A549 (cell line): Measurements from ENCODE around the gene IQGAP2. TPM values are rescaled to one million over a fixed set of nuclear protein-coding genes. Genes with fewer than 3 reads are reported as not detected.
"Not testable (repeated sequence)": the region's sequence is repeated elsewhere in the genome, so short reads cannot be mapped to it uniquely, and the experiment has no call there.

Source experiments
- ATAC-seq, 2 experiments: fragments of 200-7000 bp in 1 of 2; fragments of >200 bp in 1 of 2; cut with Nextera tagmentation in 1 of 2; cut with Tn5 transposase in 1 of 2; 3 replicates each; pipeline versions ENCODE4 v1.8.0 to v1.9.1; 2018 to 2020; ENCODE audit warnings: mild to moderate bottlenecking in 1 of 2, moderate library complexity in 1 of 2
- CTCF ChIA-PET: fragments of 300-600 bp; sonication (Branson Sonifier 250); formaldehyde crosslinking; extraction: SDS; loops from one replicate; lab custom pipeline; 2021; ENCODE audit warnings: antibody characterized with exemption, inconsistent platforms; lab: Yijun Ruan, JAX
- POLR2A ChIA-PET: fragments of 350-600 bp; formaldehyde crosslinking; extraction: SDS; loops from one replicate; lab custom pipeline; 2021; ENCODE audit warnings: antibody characterized with exemption, inconsistent platforms; lab: Yijun Ruan, JAX
- DNase-seq, 2 experiments: peaks; one replicate each; pipeline versions ENCODE4 v3.0.0 to v3.0.0-alpha.2; 2011 to 2016; ENCODE audit warnings: low read depth in 1 of 2, low spot score in 1 of 2
- FAIRE-seq: peaks from 2 replicates; lab custom pipeline; 2011; peaks lifted over from hg19 to GRCh38; lab: Jason Lieb, UNC
- H3K27ac ChIP-seq, 2 experiments: fragments of >200 bp; sonication (Bioruptor Twin); formaldehyde crosslinking; 3 replicates each; pipeline ENCODE4 v1.5.1; 2016 to 2017
- H3K4me1 ChIP-seq: fragments of >200 bp; sonication (Bioruptor Twin); formaldehyde crosslinking; 3 replicates; pipeline ENCODE4 v1.6.1; 2016
- H3K4me2 ChIP-seq: fragments of >200 bp; sonication (Bioruptor Twin); formaldehyde crosslinking; 3 replicates; pipeline ENCODE4 v1.6.1; 2016
- H3K4me3 ChIP-seq: fragments of >200 bp; sonication (Bioruptor Twin); formaldehyde crosslinking; 3 replicates; pipeline ENCODE4 v1.5.1; 2016
- H3K9me3 ChIP-seq: fragments of >200 bp; sonication (Bioruptor Twin); formaldehyde crosslinking; 3 replicates; pipeline ENCODE4 v1.6.1; 2016
- BHLHE40 ChIP-seq: IDR thresholded peaks from 2 replicates; pipeline ENCODE4 v1.6.1; 2012; ENCODE audit warnings: low read depth, low read length, inconsistent platforms
- CBX2 ChIP-seq: fragments of 200-600 bp; sonication (generic); IDR thresholded peaks from 2 replicates; pipeline ENCODE4 v1.6.1; 2016; ENCODE audit warnings: low read depth, mild to moderate bottlenecking, borderline replicate concordance
- CEBPB ChIP-seq, 2 experiments: fragments of >200 bp in 1 of 2; sonication (Bioruptor Twin) in 1 of 2; formaldehyde crosslinking in 1 of 2; IDR thresholded peaks; 2 replicates each; pipeline ENCODE4 v1.6.1; 2012 to 2016
- CHD4 ChIP-seq: fragments of 200-600 bp; sonication (generic); IDR thresholded peaks from 2 replicates; pipeline ENCODE4 v1.6.1; 2016; ENCODE audit warnings: antibody characterized with exemption, mild to moderate bottlenecking, borderline replicate concordance
- EHMT2 ChIP-seq: fragments of 200-600 bp; sonication (generic); IDR thresholded peaks from 2 replicates; pipeline ENCODE4 v1.6.1; 2016; ENCODE audit warnings: antibody characterized with exemption, low read depth, mild to moderate bottlenecking, moderate library complexity
- FOSB ChIP-seq: fragments of 250-450 bp; sonication (Bioruptor Pico); IDR thresholded peaks from 2 replicates; pipeline ENCODE4 v1.5.0; 2020; ENCODE audit warnings: mild to moderate bottlenecking, moderate library complexity
- FOSL2 ChIP-seq, 2 experiments: fragments of 450-650 bp in 1 of 2; fragments of >200 bp in 1 of 2; sonication (Bioruptor Twin) in 1 of 2; formaldehyde crosslinking; IDR thresholded peaks; 2 replicates each; pipeline versions ENCODE4 v1.5.0 to v1.6.1; 2016 to 2020; ENCODE audit warnings: mild to moderate bottlenecking in 1 of 2, moderate library complexity in 1 of 2
- GATA3 ChIP-seq: IDR thresholded peaks from 2 replicates; pipeline ENCODE4 v1.6.1; 2012; ENCODE audit warnings: borderline replicate concordance
- JUNB ChIP-seq: fragments of >200 bp; sonication (Bioruptor Twin); formaldehyde crosslinking; IDR thresholded peaks from 2 replicates; pipeline ENCODE4 v1.6.1; 2016
- KDM1A ChIP-seq: fragments of 200-600 bp; sonication (generic); IDR thresholded peaks from 2 replicates; pipeline ENCODE4 v1.6.1; 2016; ENCODE audit warnings: low read depth, mild to moderate bottlenecking
- MAFK ChIP-seq: fragments of 450-650 bp; IDR thresholded peaks from 2 replicates; pipeline ENCODE4 v1.6.1; 2014; ENCODE audit not compliant: partially characterized antibody
- MAZ ChIP-seq: fragments of 150-350 bp; IDR thresholded peaks from 2 replicates; pipeline ENCODE4 v1.6.1; 2014; ENCODE audit warnings: antibody characterized with exemption, low read depth, low read length, borderline replicate concordance
- NPAS2 ChIP-seq: fragments of 250-450 bp; sonication (Bioruptor Pico); IDR thresholded peaks from 2 replicates; pipeline ENCODE4 v1.8.0; 2022; ENCODE audit warnings: mild to moderate bottlenecking, moderate library complexity, borderline replicate concordance
- POLR2A ChIP-seq: IDR thresholded peaks from 2 replicates; pipeline ENCODE4 v1.6.1; 2012; ENCODE audit warnings: mild to moderate bottlenecking, low read length
- RAD21 ChIP-seq, 2 experiments: fragments of >200 bp in 1 of 2; sonication (Bioruptor Twin) in 1 of 2; formaldehyde crosslinking in 1 of 2; IDR thresholded peaks in 1 of 2; conservative IDR thresholded peaks in 1 of 2; 2 replicates in 1 of 2; 3 replicates in 1 of 2; pipeline ENCODE4 v1.6.1; 2012 to 2018; ENCODE audit warnings: inconsistent platforms in 1 of 2
- RARB ChIP-seq: fragments of 250-450 bp; sonication (Bioruptor Pico); IDR thresholded peaks from 2 replicates; pipeline ENCODE4 v1.8.0; 2021; ENCODE audit warnings: mild to moderate bottlenecking, moderate library complexity
- SREBF2 ChIP-seq: fragments of 450-650 bp; IDR thresholded peaks from 2 replicates; pipeline ENCODE4 v1.6.1; 2014; ENCODE audit warnings: mild to moderate bottlenecking, moderate library complexity
- TFCP2L1 ChIP-seq: fragments of 250-450 bp; sonication (Bioruptor Pico); IDR thresholded peaks from 2 replicates; pipeline ENCODE4 v1.5.0; 2021; ENCODE audit warnings: mild to moderate bottlenecking
- USF2 ChIP-seq: fragments of 450-650 bp; IDR thresholded peaks from 2 replicates; pipeline ENCODE4 v1.6.1; 2014; ENCODE audit warnings: antibody characterized with exemption
- ZC3H11A ChIP-seq: fragments of 450-650 bp; IDR thresholded peaks from 2 replicates; pipeline ENCODE4 v1.6.1; 2014; ENCODE audit warnings: antibody characterized with exemption, mild to moderate bottlenecking
- ZFP36 ChIP-seq: fragments of 450-650 bp; IDR thresholded peaks from 2 replicates; pipeline ENCODE4 v1.6.1; 2014; ENCODE audit warnings: borderline replicate concordance; ENCODE audit not compliant: partially characterized antibody
- ZSCAN20 ChIP-seq: fragments of 250-450 bp; sonication (Bioruptor Pico); IDR thresholded peaks from 2 replicates; pipeline ENCODE4 v1.8.0; 2022; ENCODE audit warnings: mild to moderate bottlenecking, moderate library complexity
- WGBS: methylation state at CpG from one replicate; pipeline ENCODE4 v1.1.6; 2017; ENCODE audit errors: missing lambda C conversion rate; 5-methylcytosine and 5-hydroxymethylcytosine counted together
- polyA plus RNA-seq, 4 experiments: library from polyadenylated mRNA; depleted of rRNA in 3 of 4; stranded (reverse); fragments of >200 nt; fragmentation: RNase III in 1 of 4; extraction: RNeasy Plus Mini Kit Qiagen cat#74134 plus additional on column Dnase treatment in 1 of 4; gene quantifications; 2 replicates in 3 of 4; 3 replicates in 1 of 4; pipeline ENCODE4 v1.2.3, GENCODE V29; 2011 to 2017
- TF ChIP-seq, protein P1 (sequence below): fragments of >200 bp; sonication (Bioruptor Twin); formaldehyde crosslinking; IDR thresholded peaks from 3 replicates; pipeline ENCODE4 v1.5.1; 2016
- TF ChIP-seq, protein P2 (sequence below): IDR thresholded peaks from 2 replicates; pipeline ENCODE4 v1.6.1; 2012

Gene IQGAP2
- polyA plus RNA-seq, 2 of the 4 experiments (the other 2 are of a cell fraction), result 5.3 to 10.1 TPM

- no peak overlapping the region for H3K27ac ChIP-seq
- H3K9me3 ChIP-seq, result no peaks in the 10 kb centered on the region
- no peak overlapping the region for H3K4me2 ChIP-seq
- WGBS, result 39% methylated on average over 4 of the region's 4 CpGs
- ATAC-seq (no peak), DNase-seq (no peak), FAIRE-seq (no peak)
- ChIA-PET POLR2A (no interaction called here), CTCF (no interaction called here)
- no peak for TF ChIP-seq TFCP2L1 (CRISPR knock-in tag)
- no peak for TF ChIP-seq ZSCAN20 (CRISPR knock-in tag)
- TF ChIP-seq BHLHE40, result no peak
- TF ChIP-seq GATA3, result no peak
- TF ChIP-seq, protein P1, sequence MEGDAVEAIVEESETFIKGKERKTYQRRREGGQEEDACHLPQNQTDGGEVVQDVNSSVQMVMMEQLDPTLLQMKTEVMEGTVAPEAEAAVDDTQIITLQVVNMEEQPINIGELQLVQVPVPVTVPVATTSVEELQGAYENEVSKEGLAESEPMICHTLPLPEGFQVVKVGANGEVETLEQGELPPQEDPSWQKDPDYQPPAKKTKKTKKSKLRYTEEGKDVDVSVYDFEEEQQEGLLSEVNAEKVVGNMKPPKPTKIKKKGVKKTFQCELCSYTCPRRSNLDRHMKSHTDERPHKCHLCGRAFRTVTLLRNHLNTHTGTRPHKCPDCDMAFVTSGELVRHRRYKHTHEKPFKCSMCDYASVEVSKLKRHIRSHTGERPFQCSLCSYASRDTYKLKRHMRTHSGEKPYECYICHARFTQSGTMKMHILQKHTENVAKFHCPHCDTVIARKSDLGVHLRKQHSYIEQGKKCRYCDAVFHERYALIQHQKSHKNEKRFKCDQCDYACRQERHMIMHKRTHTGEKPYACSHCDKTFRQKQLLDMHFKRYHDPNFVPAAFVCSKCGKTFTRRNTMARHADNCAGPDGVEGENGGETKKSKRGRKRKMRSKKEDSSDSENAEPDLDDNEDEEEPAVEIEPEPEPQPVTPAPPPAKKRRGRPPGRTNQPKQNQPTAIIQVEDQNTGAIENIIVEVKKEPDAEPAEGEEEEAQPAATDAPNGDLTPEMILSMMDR, result no peak
- TF ChIP-seq CHD4, result no peak
- no peak for TF ChIP-seq JUNB
- no peak for TF ChIP-seq ZFP36
- TF ChIP-seq RARB (CRISPR knock-in tag), result no peak
- no peak for TF ChIP-seq SREBF2
- no peak for TF ChIP-seq EHMT2
- TF ChIP-seq NPAS2, result no peak
- TF ChIP-seq POLR2A, result no peak
- no peaks in the 10 kb centered on the region for H3K4me1 ChIP-seq
- no peak overlapping the region for H3K4me3 ChIP-seq
Observed at GRCh38 chr5:76514292-76514691, 111.2 kb downstream of the IQGAP2 start.

GRCh38 chr5:76514713-76515112, 111.6 kb downstream of the IQGAP2 start:
- POLR2A ChIA-PET, result no interaction called here
- Histone ChIP-seq H3K4me1 (no peaks in the 10 kb centered on the region), H3K4me3 (no peak overlapping the region), H3K27ac (no peak overlapping the region), H3K9me3 (no peaks in the 10 kb centered on the region), H3K4me2 (no peak overlapping the region)
- ATAC-seq, result no peak
- no peak for FAIRE-seq
- WGBS, result 39% methylated on average over 2 of the region's 2 CpGs
- TF ChIP-seq MAFK, result no peak
- no peak for TF ChIP-seq RAD21 (conservative IDR thresholded peaks at IDR 0.05 in 1 of 2, IDR thresholded peaks at IDR 0.05 in 1 of 2)
- no peak for TF ChIP-seq SREBF2
- TF ChIP-seq ZC3H11A, result no peak
- TF ChIP-seq MAZ, result no peak
- no peak for TF ChIP-seq CBX2
- no peak for TF ChIP-seq KDM1A
- TF ChIP-seq, protein P2, sequence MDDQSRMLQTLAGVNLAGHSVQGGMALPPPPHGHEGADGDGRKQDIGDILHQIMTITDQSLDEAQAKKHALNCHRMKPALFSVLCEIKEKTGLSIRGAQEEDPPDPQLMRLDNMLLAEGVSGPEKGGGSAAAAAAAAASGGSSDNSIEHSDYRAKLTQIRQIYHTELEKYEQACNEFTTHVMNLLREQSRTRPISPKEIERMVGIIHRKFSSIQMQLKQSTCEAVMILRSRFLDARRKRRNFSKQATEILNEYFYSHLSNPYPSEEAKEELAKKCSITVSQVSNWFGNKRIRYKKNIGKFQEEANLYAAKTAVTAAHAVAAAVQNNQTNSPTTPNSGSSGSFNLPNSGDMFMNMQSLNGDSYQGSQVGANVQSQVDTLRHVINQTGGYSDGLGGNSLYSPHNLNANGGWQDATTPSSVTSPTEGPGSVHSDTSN, result no peak
- DNase-seq, result no peak
- CTCF ChIA-PET, result no interaction called here

DNA sequence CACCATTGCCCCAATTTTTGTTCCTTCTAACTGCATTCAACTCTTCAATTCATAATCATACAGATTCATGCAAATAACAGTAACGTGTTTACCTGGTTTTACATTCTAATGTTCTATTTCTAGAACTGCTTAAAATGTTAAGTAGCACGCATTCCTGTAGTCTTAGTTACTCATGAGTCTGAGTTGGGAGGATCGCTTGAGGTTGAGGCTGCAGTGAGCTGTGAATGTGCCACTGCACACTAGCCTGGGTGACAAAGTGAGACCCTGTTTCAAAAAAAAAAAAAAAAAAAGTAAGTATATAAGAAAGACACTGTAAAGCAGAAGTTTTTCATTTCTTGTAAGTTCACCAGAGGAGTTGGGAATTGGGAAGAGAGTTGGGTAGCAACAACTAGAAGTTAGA, 114.2 kb downstream of the IQGAP2 start:
- Histone ChIP-seq H3K4me2 (no peak overlapping the region), H3K27ac (no peak overlapping the region), H3K4me1 (peaks cover 12% of the 10 kb centered on the region; the same call in 2 of the 3 replicates), H3K4me3 (no peak overlapping the region), H3K9me3 (no peaks in the 10 kb centered on the region)
- ChIA-PET CTCF (interaction anchor here (0.7 to 1.5 kb wide), 2 partner anchors 114 to 269 kb away, joined by 3 read pairs; no protein-coding TSS in a partner anchor), POLR2A (no interaction called here)
- ATAC-seq, result no peak
- DNase-seq, result no peak
- 63% methylated on average over 3 of the region's 3 CpGs for WGBS
- no peak for TF ChIP-seq ZFP36
- no peak for TF ChIP-seq FOSL2 (IDR thresholded peaks at IDR 0.05)
- TF ChIP-seq FOSL2 (CRISPR knock-in tag; IDR thresholded peaks at IDR 0.05), result no peak
- TF ChIP-seq CEBPB (IDR thresholded peaks at IDR 0.05), result no peak
- TF ChIP-seq FOSB (CRISPR knock-in tag), result no peak
- TF ChIP-seq USF2, result no peak
- TF ChIP-seq BHLHE40, result no peak
- TF ChIP-seq KDM1A, result no peak
- no peak for TF ChIP-seq SREBF2
- FAIRE-seq, result peak; percentile 32

DNA sequence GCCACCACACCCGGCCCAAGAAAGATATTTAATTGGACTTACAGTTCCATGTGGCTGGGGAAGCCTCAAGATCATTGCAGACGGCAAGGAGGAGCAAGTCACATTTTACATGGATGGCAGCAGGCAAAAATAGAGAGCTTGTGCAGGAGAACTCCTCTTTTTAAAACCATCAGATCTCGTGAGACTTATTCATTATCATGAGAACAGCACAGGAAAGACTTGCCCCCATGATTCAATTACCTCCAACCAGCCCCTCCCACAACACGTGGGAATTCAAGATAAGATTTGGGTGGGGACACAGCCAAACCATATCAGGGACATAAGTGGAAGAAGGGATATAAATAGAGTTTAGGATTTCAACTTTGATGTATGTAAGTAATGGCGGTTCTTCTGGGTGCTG, 115.2 kb downstream of the IQGAP2 start:
- peaks cover 16% of the 10 kb centered on the region; the same call in 2 of the 3 replicates for H3K4me1 ChIP-seq
- DNase-seq, H3K27ac ChIP-seq, ATAC-seq, POLR2A ChIA-PET, H3K4me3 ChIP-seq, H3K4me2 ChIP-seq, FAIRE-seq, H3K9me3 ChIP-seq: not testable (repeated sequence)
- 48% methylated on average over 5 of the region's 5 CpGs for WGBS
- CTCF ChIA-PET, result interaction anchor here (0.6 kb wide), 1 partner anchor 9 kb away, joined by 3 read pairs; no protein-coding TSS in a partner anchor
